Astrocyte of the hippocampus (primary cell): ENCODE data around the gene ECT2L.
A peak's percentile ranks its signal among the peaks of the same experiment; 100 is the strongest.
"Not testable (repeated sequence)": the region's sequence is repeated elsewhere in the genome, so short reads cannot be mapped to it uniquely, and the experiment has no call there.

Experiments
- DNase-seq: peaks from one replicate; pipeline ENCODE4 v3.0.0; 2011; ENCODE audit warnings: low read depth, low spot score

ECT2L gene

GRCh38 chr6:138936873-138937272 lies 141.0 kb downstream of the ECT2L start:
- DNase-seq: not testable (repeated sequence)

- DNase-seq: no peak
These were observed 147.3 kb downstream of the ECT2L start for GRCh38 chr6:138943089-138943625.

DNA sequence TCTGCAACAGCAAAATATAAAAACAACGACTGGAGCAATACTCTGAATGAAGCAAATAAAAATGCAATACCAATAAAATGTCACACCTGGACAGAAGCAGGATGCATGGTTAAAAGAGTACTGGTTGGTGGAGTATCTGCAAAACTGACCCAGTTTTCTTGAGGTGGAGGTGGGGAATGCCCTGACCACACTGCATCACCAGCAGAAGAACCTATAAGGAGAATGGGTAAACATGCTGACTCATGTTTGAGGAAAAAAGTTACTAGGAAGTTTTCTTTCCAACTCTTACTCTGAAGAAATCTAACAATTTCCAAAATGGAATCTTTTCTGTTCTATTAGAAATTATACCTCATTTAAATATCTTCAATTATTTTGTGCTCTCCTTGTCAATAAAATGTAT lies 148.5 kb downstream of the ECT2L start:
- peak; percentile 76 for DNase-seq

DNA sequence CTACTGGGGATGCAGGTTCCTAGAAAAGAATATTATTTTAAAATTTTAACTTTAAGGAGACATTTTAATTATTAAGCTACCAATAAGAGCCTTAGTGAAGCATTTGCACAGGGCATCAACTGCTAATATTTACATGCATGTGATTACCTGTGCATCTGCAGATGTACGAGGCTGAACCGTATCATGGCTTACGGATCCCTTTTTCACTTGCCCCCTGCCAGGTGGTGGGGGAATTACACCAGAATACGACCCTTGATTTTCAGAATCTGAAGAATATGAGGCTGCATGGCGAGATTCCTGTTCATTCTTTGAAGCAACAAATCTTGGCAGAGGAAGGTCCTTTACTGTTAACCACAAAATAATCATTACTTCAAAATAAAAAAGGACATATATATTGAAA lies 149.5 kb downstream of the ECT2L start:
- DNase-seq: no peak

DNA sequence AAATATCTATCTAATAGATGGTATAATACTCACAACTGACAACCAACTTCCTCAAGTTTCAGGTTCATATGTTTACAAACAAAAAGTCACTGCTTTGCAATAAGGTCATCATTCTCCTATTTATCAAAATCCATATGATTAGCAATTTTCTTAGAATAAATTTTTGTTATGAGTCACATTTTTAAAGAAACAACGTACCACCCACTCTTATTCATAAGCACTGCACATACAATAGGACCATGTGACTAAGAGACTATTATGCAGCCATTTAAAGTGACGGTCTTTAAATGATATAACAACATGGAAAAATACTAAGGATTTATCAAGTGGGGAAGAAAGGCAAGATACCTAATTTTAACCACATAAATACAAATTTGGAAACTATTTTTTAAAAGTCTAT lies 152.1 kb downstream of the ECT2L start:
- DNase-seq: no peak

DNA sequence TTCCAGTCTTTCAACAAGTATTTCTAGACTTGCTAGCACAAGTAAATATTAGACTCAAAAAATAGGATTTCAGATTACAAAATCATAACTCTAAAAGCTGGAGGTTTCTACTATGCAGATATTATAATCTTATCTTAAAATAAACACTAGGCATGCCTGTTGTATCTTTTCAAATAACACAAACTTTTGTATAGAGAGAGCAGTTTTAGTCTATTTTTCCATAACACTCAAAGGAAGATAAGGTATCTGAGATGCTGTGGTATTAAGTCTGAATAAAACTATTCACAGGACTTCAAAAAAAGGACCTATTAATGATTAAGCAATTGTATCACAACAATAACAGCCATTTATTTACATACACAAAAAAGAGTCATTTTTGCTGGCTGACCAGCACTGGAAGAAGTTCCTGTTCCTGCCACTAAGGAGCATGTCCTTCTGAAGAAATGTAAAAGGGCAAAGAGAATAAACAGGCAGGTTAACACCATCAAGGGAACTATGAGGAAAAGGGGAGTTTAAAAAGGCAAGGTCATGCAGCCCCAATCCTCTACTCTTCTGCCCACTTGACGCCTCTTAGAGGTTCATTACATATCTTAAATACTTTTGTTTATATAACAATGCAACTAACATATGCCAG lies 152.8 kb downstream of the ECT2L start:
- no peak for DNase-seq

DNA sequence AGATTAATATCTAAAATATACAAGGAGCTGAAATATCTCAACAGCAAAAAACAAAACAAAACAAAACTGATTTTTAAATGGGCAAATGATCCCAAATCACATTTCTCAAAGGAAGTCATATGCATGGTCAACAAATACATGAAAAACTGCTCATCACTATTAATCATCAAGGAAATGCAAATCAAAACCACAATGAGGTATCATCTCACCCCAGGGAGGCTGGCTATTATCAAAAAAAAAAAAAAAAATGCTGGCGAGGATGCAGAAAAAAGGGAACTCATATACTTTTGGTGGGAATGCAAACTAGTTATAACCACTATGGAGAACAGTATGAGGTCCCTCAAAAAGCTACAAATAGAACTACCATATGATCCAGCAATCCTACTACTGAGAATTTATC lies 157.6 kb downstream of the ECT2L start:
- no peak for DNase-seq
